ENCODE measurements around the gene ZSCAN5C. TPM values are rescaled to one million over a fixed set of nuclear protein-coding genes. Genes with fewer than 3 reads are reported as not detected.
"Not testable (repeated sequence)": the region's sequence is repeated elsewhere in the genome, so short reads cannot be mapped to it uniquely, and the experiment has no call there.

Gene ZSCAN5C
- total RNA-seq, 1 experiment from 2014 or later = not detected

- no peak for DNase-seq (ENCODE audit: low read depth, low spot score)
- in situ Hi-C loops (cut with HindIII; ENCODE audit: low pct_unique_long_range_greater_than_20kb, low sequenced_read_pairs) = no loop called here
Observed at GRCh38 chr19:56245121-56245740, 43.2 kb downstream of the ZSCAN5C start.

GRCh38 chr19:56245764-56246163 lies 43.7 kb downstream of the ZSCAN5C start:
- in situ Hi-C loops (cut with HindIII; ENCODE audit: low pct_unique_long_range_greater_than_20kb, low sequenced_read_pairs); DNase-seq (ENCODE audit: low read depth, low spot score): not testable (repeated sequence)

GRCh38 chr19:56248736-56249338 lies 46.8 kb downstream of the ZSCAN5C start:
- in situ Hi-C loops (cut with HindIII; ENCODE audit: low pct_unique_long_range_greater_than_20kb, low sequenced_read_pairs); DNase-seq (ENCODE audit: low read depth, low spot score): not testable (repeated sequence)

- DNase-seq (ENCODE audit: low read depth, low spot score) = peak; percentile 83
- in situ Hi-C loops (cut with HindIII; ENCODE audit: low pct_unique_long_range_greater_than_20kb, low sequenced_read_pairs) = no loop called here
Observed at GRCh38 chr19:56252699-56253422, 50.8 kb downstream of the ZSCAN5C start.

GRCh38 chr19:56253737-56254136 lies 51.7 kb downstream of the ZSCAN5C start:
- in situ Hi-C loops (cut with HindIII; ENCODE audit: low pct_unique_long_range_greater_than_20kb, low sequenced_read_pairs) = no loop called here
- DNase-seq (ENCODE audit: low read depth, low spot score) = peak; percentile 73

GRCh38 chr19:56258272-56258671 lies 56.2 kb downstream of the ZSCAN5C start:
- no peak for DNase-seq (ENCODE audit: low read depth, low spot score)
- in situ Hi-C loops (cut with HindIII; ENCODE audit: low pct_unique_long_range_greater_than_20kb, low sequenced_read_pairs) = no loop called here

Other genes with a start within 250 kb of the ZSCAN5C start
- gene NLRP5, start 215.5 kb upstream of the ZSCAN5C start, total RNA-seq (2014; rRNA removed; shearing (Covaris generic)) = not detected in 2 replicates
- 30.4 and 31.7 TPM in 2 replicates for gene ZNF787, start 81.0 kb upstream of the ZSCAN5C start, total RNA-seq (2014; rRNA removed; shearing (Covaris generic))
- 8.0 and 14.6 TPM in 2 replicates for gene ZNF444, start 61.0 kb upstream of the ZSCAN5C start, total RNA-seq (2014; rRNA removed; shearing (Covaris generic))
- not detected in 2 replicates for gene GALP, start 26.3 kb upstream of the ZSCAN5C start, total RNA-seq (2014; rRNA removed; shearing (Covaris generic))
- gene ZSCAN5B, start 4.5 kb upstream of the ZSCAN5C start, total RNA-seq (2014; rRNA removed; shearing (Covaris generic)) = not detected in 2 replicates
- not detected in 2 replicates for gene EDDM13, start 70.5 kb downstream of the ZSCAN5C start, total RNA-seq (2014; rRNA removed; shearing (Covaris generic))
- 5.4 TPM in 2 replicates for gene ZSCAN5A, start 112.6 kb downstream of the ZSCAN5C start, total RNA-seq (2014; rRNA removed; shearing (Covaris generic))
- gene ZNF582, start 191.3 kb downstream of the ZSCAN5C start, total RNA-seq (2014; rRNA removed; shearing (Covaris generic)) = 0.77 and 1.6 TPM in 2 replicates
- 1.2 and 2.3 TPM in 2 replicates for gene ZNF583, start 202.1 kb downstream of the ZSCAN5C start, total RNA-seq (2014; rRNA removed; shearing (Covaris generic))